Measurements from ENCODE around the gene PCOLCE2.

DNA sequence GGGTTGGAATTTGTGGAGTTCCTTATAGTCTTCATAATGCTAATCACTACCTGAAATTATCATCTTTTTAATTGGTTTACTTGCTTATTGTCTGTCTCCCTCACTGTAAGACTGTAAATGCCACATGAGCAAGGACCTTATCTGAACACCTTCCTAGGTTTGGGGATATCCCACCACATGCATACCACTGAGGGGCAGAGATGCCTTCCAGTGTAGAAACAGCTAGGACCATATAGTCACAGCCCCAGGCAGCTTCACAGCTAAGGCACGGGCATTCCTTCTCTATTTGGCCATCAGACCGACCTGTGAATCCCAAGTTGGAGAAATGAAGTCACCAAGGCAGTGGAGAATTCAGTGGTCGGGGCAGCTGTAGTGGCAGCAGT, 46.0 kb upstream of the PCOLCE2 start:
- TF ChIP-seq, protein P1, sequence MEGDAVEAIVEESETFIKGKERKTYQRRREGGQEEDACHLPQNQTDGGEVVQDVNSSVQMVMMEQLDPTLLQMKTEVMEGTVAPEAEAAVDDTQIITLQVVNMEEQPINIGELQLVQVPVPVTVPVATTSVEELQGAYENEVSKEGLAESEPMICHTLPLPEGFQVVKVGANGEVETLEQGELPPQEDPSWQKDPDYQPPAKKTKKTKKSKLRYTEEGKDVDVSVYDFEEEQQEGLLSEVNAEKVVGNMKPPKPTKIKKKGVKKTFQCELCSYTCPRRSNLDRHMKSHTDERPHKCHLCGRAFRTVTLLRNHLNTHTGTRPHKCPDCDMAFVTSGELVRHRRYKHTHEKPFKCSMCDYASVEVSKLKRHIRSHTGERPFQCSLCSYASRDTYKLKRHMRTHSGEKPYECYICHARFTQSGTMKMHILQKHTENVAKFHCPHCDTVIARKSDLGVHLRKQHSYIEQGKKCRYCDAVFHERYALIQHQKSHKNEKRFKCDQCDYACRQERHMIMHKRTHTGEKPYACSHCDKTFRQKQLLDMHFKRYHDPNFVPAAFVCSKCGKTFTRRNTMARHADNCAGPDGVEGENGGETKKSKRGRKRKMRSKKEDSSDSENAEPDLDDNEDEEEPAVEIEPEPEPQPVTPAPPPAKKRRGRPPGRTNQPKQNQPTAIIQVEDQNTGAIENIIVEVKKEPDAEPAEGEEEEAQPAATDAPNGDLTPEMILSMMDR (IDR thresholded peaks at IDR 0.05): no peak
- TF ChIP-seq POLR2A (IDR thresholded peaks at IDR 0.05) (no peak), POLR2AphosphoS5 (IDR thresholded peaks at IDR 0.05) (no peak)
